Esophagus muscularis mucosa (tissue), 4 donors: ENCODE data around the gene BCAS3.

Experiments used
- EP300 ChIP-seq: sonication (generic); formaldehyde crosslinking; IDR thresholded peaks from one replicate; pipeline ENCODE4 v1.6.1; 2017; ENCODE audit warnings: antibody characterized with exemption
- POLR2A ChIP-seq: fragments of 450-650 bp; IDR thresholded peaks from one replicate; pipeline ENCODE4 v1.6.1; 2017; ENCODE audit warnings: antibody characterized with exemption, moderate library complexity, mild to moderate bottlenecking, low read depth
- POLR2AphosphoS5 ChIP-seq, 2 donors: sonication (generic); formaldehyde crosslinking; IDR thresholded peaks; one replicate each; pipeline ENCODE4 v1.6.1; 2017; ENCODE audit warnings: antibody characterized with exemption in 2 of 2
- TF ChIP-seq, protein P1 (sequence below), 3 experiments: fragments of 200-600 bp in 2 of 3; fragments of 450-650 bp in 1 of 3; sonication (generic) in 2 of 3; IDR thresholded peaks; one replicate each; pipeline ENCODE4 v1.5.1; 2017 to 2019; ENCODE audit warnings: antibody characterized with exemption in 3 of 3, mild to moderate bottlenecking in 2 of 3, moderate library complexity in 1 of 3

DNA sequence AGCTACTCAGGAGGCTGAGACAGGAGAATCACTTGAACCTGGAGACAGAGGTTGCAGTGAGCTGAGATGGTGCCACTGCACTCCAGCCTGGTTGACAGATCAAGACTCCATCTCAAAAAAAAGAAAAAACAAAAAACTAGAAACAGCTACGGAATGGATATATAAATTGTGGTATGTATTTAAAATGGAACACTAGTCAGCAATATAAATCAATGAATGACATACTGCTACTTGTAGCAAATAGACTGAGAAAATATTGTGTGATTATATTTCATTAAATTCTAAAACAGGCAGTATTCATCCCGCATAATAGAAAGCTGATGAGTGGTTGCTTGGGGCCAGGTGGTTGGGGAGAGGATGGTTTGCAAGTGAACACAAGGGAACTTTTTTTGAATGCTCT lies 261.7 kb downstream of the BCAS3 start:
- TF ChIP-seq, protein P1, sequence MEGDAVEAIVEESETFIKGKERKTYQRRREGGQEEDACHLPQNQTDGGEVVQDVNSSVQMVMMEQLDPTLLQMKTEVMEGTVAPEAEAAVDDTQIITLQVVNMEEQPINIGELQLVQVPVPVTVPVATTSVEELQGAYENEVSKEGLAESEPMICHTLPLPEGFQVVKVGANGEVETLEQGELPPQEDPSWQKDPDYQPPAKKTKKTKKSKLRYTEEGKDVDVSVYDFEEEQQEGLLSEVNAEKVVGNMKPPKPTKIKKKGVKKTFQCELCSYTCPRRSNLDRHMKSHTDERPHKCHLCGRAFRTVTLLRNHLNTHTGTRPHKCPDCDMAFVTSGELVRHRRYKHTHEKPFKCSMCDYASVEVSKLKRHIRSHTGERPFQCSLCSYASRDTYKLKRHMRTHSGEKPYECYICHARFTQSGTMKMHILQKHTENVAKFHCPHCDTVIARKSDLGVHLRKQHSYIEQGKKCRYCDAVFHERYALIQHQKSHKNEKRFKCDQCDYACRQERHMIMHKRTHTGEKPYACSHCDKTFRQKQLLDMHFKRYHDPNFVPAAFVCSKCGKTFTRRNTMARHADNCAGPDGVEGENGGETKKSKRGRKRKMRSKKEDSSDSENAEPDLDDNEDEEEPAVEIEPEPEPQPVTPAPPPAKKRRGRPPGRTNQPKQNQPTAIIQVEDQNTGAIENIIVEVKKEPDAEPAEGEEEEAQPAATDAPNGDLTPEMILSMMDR (IDR thresholded peaks at IDR 0.05): no peak
- TF ChIP-seq POLR2AphosphoS5 (IDR thresholded peaks at IDR 0.05): no peak
- no peak for TF ChIP-seq POLR2A
- TF ChIP-seq EP300: no peak
